GM18511 (cell line): ENCODE measurements around the gene BMI1.

ENCODE experiments used
- ATAC-seq: cut with Tn5 transposase; IDR thresholded peaks from one replicate; pipeline ENCODE4 v1.9.1; 2021; ENCODE audit warnings: mild to moderate bottlenecking, moderate library complexity; ENCODE audit not compliant: unreplicated experiment

BMI1 gene

DNA sequence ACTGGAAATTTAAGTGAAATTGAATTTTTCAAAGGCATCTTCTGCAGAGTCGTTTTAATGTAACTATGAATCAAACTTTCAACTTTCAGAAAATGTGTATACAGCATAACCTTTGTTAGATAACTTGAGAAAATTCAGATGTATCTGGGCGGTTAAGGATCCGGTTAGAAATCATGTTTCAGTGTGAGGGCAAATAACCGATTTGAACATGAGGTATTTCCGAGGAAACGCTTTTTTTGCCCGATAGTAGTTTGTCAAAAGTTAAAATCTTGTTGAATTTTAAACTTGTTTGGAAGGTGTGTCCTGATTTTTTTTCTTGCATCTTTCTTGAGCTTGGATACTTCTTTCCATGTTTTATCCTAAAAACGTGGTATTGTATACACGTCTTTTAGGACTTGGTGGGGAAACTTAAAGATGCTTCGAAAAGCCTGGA lies 1.3 kb upstream of the BMI1 start:
- no peak for ATAC-seq

DNA sequence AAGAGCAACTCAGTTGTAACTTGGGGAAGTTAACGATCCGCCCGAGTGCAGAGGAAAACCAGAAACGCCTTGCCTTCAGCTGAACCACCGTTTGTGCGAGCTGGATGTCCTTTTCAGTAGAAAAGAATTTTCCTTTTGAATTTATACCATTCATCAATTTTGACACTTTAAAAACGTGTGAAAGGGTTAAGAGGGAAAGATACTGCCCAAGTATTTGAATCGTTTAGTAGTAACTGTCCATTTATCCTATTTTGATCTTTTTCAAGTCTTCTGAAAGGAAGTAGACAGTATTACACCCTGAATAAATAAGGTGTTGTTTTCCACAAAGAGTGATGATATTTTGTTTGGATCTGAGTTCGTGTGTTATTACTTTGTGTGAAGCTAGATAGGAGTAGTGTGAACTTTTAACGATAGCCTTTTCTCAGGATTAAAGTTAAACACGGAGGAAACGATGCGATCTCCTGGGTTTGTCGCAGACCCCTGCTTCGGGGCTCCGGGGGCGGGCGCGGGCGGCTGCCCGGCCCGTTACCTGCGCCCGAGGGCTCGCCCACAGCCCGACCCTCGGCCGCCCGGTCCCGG lies 830 bp upstream of the BMI1 start:
- ATAC-seq, result no peak

GRCh38 chr10:22321156-22321923 lies 441 bp downstream of the BMI1 start:
- ATAC-seq, result peak; percentile 26

DNA sequence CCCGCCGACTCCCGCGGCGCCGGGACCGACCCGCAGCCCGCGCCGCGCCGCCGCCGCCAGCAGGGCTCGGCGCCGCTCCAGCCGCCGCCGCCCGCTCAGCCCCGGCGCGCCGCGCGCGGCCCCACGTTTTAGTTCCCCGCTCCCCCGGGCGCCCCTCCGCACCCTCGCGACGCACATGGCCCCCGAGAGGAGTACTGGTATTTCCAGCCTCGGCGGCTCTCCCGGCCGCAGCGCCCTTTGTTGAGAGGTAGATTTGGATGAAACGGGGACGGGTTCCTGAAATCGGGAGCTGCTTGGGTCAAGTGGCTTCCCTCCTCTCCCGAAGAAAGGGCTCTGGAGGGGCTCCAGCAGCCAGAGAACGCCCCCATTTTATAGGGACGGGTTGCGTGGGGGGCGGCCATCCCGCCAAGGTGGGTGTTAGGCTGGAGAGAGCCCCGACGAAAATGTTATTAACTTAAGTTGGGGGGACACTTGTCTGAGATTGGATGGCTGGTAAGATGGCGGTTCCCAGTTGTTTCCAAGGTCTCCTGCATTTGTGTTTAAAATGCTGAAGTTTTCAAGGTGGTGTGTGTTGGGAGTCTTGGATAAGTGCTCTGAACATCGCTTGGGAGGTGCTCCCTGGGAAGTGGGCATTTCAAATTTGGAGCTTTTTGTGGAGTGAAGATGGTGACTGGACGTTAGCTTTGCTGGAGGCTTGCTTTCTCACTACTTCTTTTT lies 1.2 kb downstream of the BMI1 start:
- no peak for ATAC-seq

DNA sequence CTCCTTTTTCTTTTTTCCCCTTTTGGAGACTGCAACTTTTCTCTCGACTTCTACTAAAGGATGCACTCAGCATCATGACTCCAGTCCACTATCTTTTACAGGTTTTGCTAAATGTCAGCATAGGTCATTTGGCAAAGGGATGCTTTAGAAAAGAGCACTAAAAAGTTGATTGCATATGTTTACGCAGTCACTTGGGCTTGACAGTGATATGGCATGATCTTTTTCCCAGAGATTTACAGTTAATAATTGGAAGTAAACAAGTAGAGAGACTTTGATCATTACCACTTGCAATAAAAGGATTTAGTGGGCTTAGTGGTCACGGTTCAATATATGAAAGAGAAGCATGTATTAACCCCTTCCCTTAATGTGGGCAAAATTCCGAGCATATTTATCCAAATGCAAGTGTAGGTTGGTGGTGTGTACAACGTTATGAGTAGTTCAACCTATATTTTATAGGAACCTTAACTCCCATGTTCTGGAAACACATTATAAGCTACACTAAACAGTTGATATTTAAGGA lies 1.8 kb downstream of the BMI1 start:
- ATAC-seq, result no peak

DNA sequence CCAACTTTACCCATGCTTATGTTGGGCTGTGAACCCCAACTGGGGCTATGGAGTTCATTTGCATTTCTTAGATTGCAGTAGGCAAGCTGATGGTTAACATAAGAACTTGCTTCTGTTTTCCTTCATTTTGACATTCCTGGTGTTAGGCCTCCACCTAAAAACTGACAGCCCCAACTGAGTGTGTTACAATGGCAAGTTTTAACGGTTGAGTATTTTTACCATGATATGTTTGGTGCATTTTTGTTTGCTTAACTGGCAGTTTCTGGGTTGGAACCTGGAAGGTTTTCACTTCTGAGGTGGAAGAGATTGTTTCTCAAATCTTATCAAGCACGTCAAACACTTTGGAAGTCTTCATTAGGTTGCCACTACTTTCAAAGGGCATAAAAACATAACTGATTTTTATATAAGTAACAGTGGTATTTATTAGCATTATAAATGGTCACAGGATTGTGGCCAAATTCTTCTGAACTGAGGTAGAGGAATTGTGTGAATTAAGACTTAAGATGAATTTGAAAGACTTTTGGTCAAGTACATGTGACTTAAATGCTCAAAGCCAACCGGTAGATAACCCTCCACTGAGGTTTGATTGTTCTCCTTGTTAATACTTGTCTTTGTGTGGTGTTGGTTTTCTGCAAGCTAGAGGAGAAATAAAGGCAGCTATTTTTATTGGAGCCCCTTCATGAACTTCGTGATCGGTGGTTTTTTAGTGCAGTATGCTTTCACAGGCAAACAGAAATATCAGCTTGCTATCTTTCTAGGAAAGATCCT lies 2.8 kb downstream of the BMI1 start:
- ATAC-seq, result no peak

- no peak for ATAC-seq
These were observed 3.5 kb downstream of the BMI1 start for GRCh38 chr10:22324413-22324812.

DNA sequence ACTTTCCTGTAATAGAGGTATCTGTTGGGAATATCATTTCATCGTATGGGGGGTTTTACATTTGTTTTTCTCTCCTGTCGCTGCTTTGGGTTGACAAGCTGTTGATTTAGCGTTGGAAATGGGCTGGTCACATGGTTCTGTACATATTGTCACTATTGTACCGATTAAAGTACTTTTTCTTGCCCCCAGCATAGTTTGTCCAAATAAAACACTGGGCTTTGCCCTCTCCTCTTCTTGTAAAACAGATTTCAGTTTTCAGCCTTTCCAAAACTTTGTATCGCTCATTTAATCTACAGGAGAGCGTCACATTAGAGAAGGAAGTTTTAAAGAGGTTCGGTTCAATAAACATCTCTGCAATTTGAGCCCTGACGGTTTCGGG lies 4.0 kb downstream of the BMI1 start:
- ATAC-seq, result no peak

- ATAC-seq, result peak; percentile 47
These were observed 4.6 kb downstream of the BMI1 start for GRCh38 chr10:22325272-22326144.

- no peak for ATAC-seq
These were observed 5.3 kb downstream of the BMI1 start for GRCh38 chr10:22326145-22326702.

DNA sequence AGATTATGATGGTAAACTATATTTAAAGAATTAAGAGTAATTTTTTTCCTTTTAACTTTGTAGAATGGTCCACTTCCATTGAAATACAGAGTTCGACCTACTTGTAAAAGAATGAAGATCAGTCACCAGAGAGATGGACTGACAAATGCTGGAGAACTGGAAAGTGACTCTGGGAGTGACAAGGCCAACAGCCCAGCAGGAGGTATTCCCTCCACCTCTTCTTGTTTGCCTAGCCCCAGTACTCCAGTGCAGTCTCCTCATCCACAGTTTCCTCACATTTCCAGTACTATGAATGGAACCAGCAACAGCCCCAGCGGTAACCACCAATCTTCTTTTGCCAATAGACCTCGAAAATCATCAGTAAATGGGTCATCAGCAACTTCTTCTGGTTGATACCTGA lies 8.3 kb downstream of the BMI1 start:
- no peak for ATAC-seq

DNA sequence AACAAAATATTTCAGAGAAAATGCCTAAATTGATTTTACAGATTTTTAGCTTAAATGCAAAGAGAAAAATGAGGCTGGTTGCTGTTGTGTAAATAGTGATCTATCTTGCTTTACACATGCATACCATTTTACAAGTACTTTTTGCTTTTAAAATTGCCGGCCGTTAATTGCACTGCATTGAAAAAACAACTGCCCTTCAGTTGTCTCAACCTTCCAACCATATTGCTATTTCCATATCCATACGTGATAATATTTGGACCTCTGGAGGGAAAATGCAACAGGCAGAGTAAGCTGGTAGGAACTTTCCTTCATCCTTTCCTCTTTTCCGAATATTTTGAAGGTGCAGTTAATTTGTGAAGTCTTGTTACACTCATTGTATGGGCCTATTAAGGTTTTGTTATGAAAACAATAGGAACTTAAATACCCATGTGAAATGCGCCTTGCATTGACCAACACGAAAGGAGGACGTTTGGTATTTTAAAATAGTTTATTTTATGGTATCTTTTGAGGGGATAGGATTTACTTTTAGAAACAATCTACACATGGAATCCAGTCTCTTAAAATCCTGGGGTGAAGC lies 11.3 kb downstream of the BMI1 start:
- no peak for ATAC-seq

- ATAC-seq, result no peak
These were observed 12.5 kb downstream of the BMI1 start for GRCh38 chr10:22333167-22333974.

GRCh38 chr10:22333975-22334282 lies 13.0 kb downstream of the BMI1 start:
- ATAC-seq, result no peak

DNA sequence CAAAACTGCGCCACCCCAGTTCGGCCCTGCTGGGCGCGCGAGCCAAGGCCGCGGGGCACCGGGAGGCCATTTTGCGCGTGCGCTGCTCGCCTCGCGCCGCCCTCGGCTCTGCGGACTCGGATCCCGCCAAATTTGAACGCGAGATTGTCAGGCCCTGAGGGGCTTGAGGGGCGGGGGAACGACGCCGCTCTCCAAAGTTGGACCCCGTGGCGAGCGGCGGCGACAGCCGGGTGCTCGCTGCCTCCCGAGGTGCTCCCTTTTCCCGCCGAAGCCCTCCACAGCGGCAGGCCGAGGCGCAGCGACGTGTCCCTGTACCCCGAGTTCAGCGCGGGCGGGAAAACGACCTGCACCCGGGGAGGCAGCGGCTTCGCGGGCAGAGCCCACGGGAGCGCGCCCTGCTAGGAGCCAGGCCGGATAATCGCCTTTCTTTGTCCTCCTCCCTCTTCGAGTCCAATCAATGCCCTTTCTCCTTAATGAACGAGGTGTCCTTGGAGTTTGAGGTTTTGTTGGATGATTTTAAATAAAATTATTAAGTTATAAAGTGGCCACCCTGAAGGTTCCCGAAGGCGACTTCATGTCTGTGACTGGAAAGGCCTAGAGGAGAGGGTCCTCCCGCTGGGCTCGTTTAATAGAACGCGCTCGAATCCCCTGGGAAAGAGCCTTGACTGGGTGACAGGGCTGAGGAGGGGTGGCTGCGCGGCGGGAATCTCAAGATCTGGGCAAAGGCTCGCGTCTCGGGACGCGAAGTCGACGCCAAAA lies 13.7 kb downstream of the BMI1 start:
- ATAC-seq, result no peak

DNA sequence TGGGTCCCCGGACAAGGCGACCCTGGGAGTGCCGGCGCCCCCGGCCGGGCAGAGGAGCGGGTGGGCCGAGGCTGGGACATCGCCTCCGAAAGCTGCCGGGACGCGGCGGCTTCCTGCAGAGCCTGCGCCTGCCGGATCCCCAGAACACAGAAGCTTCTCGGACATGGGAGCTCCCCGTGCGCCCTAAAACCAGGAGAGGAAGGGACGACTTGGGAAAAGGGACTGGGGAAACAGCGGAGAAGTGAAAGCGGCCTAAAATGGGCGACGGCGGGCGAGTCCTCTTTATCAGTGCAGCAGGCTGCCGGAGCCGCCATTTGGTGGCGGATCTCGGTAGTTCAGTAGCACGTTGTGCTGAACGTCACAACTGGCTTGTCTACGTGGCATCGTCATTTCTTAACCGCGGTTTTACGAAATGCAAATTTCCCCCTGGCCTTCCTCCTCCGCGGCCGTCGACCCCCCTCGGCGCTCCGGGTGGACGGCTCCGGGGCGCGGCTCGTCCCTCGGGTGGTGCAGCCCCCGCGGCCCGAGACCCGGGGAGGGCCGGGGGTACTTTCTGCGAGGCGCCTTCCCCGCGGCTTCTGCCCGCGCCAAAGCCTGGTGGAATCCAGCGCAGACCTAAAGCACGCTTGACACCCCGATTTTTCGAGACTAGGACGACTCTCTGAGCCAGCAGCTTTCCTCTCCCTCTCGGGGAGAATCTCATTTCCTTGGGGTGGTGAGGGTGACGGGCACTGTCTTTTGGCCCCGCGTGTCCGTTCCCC lies 14.5 kb downstream of the BMI1 start:
- peak; percentile 59 for ATAC-seq

GRCh38 chr10:22338185-22338900 lies 17.4 kb downstream of the BMI1 start:
- ATAC-seq, result no peak
